ENCODE data around the gene STRA8. TPM values are rescaled to one million over a fixed set of nuclear protein-coding genes. Genes with fewer than 3 reads are reported as not detected.

STRA8 gene
- total RNA-seq, 1 experiment from 2014 or later: not detected

GRCh38 chr7:135201350-135201749 is 32.3 kb upstream of the STRA8 start:
- no peak for TF ChIP-seq POLR2AphosphoS5 (IDR thresholded peaks at IDR 0.05; ENCODE audit: low read depth, low read length)
- TF ChIP-seq SIN3A (IDR thresholded peaks at IDR 0.05; ENCODE audit: borderline replicate concordance, insufficient read depth, low read depth, low read length): no peak
- TF ChIP-seq TCF7L2 (IDR thresholded peaks at IDR 0.05; ENCODE audit: low read depth, low read length): no peak
- no peak for TF ChIP-seq CTCF (IDR thresholded peaks at IDR 0.05)
- TF ChIP-seq REST (IDR thresholded peaks at IDR 0.05; ENCODE audit: insufficient read depth in 1 of 2, low read depth in 2 of 2, low read length in 1 of 2): no peak
- Histone ChIP-seq H3K4me3 (ENCODE audit: low read depth in 2 of 2, low read length in 2 of 2) (no peak overlapping the region), H3K36me3 (ENCODE audit: control insufficient read depth, insufficient read depth, low read length) (no peaks in the 10 kb centered on the region), H3K9me3 (ENCODE audit: control insufficient read depth, insufficient read depth, low read depth, low read length) (no peaks in the 10 kb centered on the region), H3K27me3 (ENCODE audit: control insufficient read depth, insufficient read depth, low read length) (no peaks in the 10 kb centered on the region), H3K27ac (ENCODE audit: low read length) (no peak overlapping the region), H3K4me1 (ENCODE audit: control insufficient read depth, insufficient read depth, low read length) (no peaks in the 10 kb centered on the region)
- ChIA-PET POLR2A (no interaction called here), CTCF (no interaction called here)
- ATAC-seq (no peak), DNase-seq (ENCODE audit: low read depth, low spot score) (no peak)
- in situ Hi-C loops (cut with HindIII; ENCODE audit: low pct_unique_long_range_greater_than_20kb, low sequenced_read_pairs) (no loop called here), intact Hi-C loops (cut with micrococcal nuclease; ENCODE audit: unreplicated experiment) (no loop called here)
- no TSS peak for BruUV-seq (replicated peaks)

GRCh38 chr7:135204341-135204749 is 29.3 kb upstream of the STRA8 start:
- intact Hi-C loops (cut with micrococcal nuclease; ENCODE audit: unreplicated experiment) (no loop called here), in situ Hi-C loops (cut with HindIII; ENCODE audit: low pct_unique_long_range_greater_than_20kb, low sequenced_read_pairs) (no loop called here)
- no peak overlapping the region for H3K4me3 ChIP-seq (ENCODE audit: low read depth in 2 of 2, low read length in 2 of 2)
- ChIA-PET POLR2A (no interaction called here), CTCF (no interaction called here)
- no peaks in the 10 kb centered on the region for H3K4me1 ChIP-seq (ENCODE audit: control insufficient read depth, insufficient read depth, low read length)
- H3K9me3 ChIP-seq (ENCODE audit: control insufficient read depth, insufficient read depth, low read depth, low read length): no peaks in the 10 kb centered on the region
- H3K36me3 ChIP-seq (ENCODE audit: control insufficient read depth, insufficient read depth, low read length): no peaks in the 10 kb centered on the region
- BruUV-seq (replicated peaks): no TSS peak
- no peak for DNase-seq (ENCODE audit: low read depth, low spot score)
- no peak for TF ChIP-seq REST (IDR thresholded peaks at IDR 0.05; ENCODE audit: insufficient read depth in 1 of 2, low read depth in 2 of 2, low read length in 1 of 2)
- TF ChIP-seq TCF7L2 (IDR thresholded peaks at IDR 0.05; ENCODE audit: low read depth, low read length): no peak
- no peak overlapping the region for H3K27ac ChIP-seq (ENCODE audit: low read length)
- ATAC-seq: no peak
- no peaks in the 10 kb centered on the region for H3K27me3 ChIP-seq (ENCODE audit: control insufficient read depth, insufficient read depth, low read length)
